Kidney epithelial cell (primary cell): Measurements from ENCODE around the gene SMC3. TPM values are rescaled to one million over a fixed set of nuclear protein-coding genes. Genes with fewer than 3 reads are reported as not detected.

Experiments
- DNase-seq: peaks from one replicate; pipeline ENCODE4 v3.0.0-alpha.2; 2010; ENCODE audit warnings: low read depth
- H3K27me3 ChIP-seq: 2 replicates; pipeline ENCODE4 v1.6.0; 2011; ENCODE audit warnings: low read length; ENCODE audit not compliant: control insufficient read depth, insufficient read depth
- H3K36me3 ChIP-seq: 2 replicates; pipeline ENCODE4 v1.5.1; 2011; ENCODE audit warnings: low read length; ENCODE audit not compliant: control insufficient read depth, insufficient read depth
- H3K4me3 ChIP-seq: 2 replicates; pipeline ENCODE4 v1.5.1; 2011; ENCODE audit warnings: low read depth, mild to moderate bottlenecking, control low read depth, low read length
- total RNA-seq: library from RNA; depleted of rRNA; stranded (reverse); fragments of >200 nt; gene quantifications from 2 replicates; pipeline ENCODE4 v1.2.3, GENCODE V29; 2015
- TF ChIP-seq, protein P1 (sequence below): IDR thresholded peaks from 2 replicates; pipeline ENCODE4 v1.5.1; 2011; ENCODE audit warnings: mild to moderate bottlenecking, moderate library complexity, low read length, control low read depth, inconsistent platforms; ENCODE audit not compliant: insufficient read depth, poor library complexity, severe bottlenecking

The SMC3 gene
- total RNA-seq, 1 donor from 2014 or later: 35.3 TPM

DNA sequence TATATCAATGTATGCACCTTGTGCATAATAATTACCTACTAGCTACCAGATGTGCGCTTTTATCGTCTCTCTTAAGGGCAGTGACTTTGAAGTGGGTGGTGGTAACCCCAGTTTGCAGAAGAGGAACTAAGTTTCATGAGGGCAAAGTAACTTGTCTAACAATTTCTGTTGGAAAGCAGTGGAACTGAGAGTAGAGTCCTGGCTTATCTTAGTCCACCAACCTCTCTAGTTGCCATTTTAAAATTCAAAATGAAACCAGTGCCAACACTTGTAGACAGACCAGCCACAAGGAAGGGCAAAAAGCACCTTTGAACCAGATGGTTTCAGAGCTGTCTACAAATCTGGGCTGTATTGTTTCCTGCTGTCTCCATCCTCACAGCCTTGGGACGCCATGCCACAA is 44.6 kb downstream of the SMC3 start:
- no peak for DNase-seq
- TF ChIP-seq, protein P1, sequence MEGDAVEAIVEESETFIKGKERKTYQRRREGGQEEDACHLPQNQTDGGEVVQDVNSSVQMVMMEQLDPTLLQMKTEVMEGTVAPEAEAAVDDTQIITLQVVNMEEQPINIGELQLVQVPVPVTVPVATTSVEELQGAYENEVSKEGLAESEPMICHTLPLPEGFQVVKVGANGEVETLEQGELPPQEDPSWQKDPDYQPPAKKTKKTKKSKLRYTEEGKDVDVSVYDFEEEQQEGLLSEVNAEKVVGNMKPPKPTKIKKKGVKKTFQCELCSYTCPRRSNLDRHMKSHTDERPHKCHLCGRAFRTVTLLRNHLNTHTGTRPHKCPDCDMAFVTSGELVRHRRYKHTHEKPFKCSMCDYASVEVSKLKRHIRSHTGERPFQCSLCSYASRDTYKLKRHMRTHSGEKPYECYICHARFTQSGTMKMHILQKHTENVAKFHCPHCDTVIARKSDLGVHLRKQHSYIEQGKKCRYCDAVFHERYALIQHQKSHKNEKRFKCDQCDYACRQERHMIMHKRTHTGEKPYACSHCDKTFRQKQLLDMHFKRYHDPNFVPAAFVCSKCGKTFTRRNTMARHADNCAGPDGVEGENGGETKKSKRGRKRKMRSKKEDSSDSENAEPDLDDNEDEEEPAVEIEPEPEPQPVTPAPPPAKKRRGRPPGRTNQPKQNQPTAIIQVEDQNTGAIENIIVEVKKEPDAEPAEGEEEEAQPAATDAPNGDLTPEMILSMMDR: no peak

DNA sequence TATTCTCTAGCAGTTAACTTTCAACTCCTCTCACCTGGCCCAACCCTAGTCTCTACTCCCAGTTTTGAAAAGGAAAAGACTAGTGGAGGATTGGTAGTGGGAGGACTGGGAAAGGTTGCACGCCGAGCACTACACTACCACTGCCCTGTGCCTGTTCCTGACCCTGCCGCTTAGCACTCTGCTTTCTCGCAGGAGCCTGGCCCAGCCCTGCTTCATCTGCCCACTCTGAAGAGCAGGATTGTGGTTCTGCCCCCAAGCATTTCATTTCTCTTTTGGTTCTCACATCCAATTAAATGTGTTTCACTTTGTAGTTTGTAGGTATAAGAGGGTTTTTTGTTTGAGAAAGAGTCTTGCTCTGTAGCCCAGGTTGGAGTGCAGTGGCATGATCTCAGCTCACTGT is 45.1 kb downstream of the SMC3 start:
- TF ChIP-seq, protein P1: no peak
- H3K4me3 ChIP-seq: no peak overlapping the region
- no peaks in the 10 kb centered on the region for H3K36me3 ChIP-seq
- H3K27me3 ChIP-seq: no peaks in the 10 kb centered on the region
- DNase-seq: no peak

More for the DNA sequence above, 44.6 kb downstream of the SMC3 start:
- H3K36me3 ChIP-seq: no peaks in the 10 kb centered on the region
- H3K4me3 ChIP-seq: no peak overlapping the region
- no peaks in the 10 kb centered on the region for H3K27me3 ChIP-seq

DNA sequence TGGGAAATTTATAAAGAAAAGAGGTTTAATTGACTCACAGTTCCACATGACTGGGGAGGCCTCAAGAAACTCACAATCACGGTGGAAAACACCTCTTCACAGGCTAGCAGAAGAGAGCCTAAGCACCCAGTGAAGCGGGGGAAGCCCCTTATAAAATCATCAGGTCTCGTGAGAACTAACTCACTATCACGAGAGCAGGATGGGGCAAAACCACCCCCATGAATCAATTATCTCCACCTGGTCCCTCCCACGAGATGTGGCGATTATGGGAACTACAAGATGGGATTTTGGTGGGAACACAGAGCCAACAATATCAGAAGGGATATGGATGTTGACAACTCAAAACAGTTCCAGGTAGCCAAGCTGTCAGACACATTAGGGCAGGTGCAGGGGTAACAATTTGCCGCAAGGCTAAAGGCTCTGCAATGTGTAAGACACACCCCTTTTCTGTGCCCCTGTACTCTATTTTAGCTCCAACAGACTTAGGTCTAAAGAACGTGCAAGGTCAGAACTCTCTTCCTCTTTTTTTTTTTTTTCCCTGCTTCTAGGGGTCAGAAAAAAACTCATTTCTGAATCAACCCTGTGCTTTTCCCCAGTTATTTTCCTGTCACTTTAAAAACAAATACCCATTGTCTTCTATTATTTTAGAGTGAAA is 46.0 kb downstream of the SMC3 start:
- Histone ChIP-seq H3K27me3 (no peaks in the 10 kb centered on the region), H3K36me3 (no peaks in the 10 kb centered on the region), H3K4me3 (no peak overlapping the region)
- DNase-seq: no peak
- TF ChIP-seq, protein P1: no peak

DNA sequence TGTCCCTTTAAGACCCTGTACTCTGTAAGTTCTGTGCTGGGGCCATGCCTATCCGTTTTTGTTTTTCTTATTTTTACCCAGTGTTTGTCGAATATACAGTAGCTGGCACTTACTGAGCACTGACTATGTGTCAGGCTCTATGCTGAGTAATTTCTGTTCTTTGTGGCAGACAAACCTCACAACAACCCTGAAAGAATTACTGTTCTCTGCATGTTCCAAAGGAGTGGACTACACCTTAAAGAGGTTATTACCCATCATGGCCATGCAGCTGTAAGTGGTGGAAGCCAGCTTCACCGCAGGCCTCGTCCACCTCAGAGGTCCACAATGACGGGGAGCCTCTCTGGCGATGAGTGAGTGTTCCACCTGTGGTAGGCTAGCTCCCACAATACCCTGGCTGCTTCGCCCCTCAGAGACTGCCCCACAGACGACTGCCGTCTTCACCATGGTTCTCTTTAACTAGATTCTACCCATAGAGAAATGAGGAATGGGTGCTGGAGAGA is 46.6 kb downstream of the SMC3 start:
- H3K27me3 ChIP-seq: no peaks in the 10 kb centered on the region
- DNase-seq: no peak
- H3K36me3 ChIP-seq: no peaks in the 10 kb centered on the region
- no peak overlapping the region for H3K4me3 ChIP-seq
- TF ChIP-seq, protein P1: no peak

DNA sequence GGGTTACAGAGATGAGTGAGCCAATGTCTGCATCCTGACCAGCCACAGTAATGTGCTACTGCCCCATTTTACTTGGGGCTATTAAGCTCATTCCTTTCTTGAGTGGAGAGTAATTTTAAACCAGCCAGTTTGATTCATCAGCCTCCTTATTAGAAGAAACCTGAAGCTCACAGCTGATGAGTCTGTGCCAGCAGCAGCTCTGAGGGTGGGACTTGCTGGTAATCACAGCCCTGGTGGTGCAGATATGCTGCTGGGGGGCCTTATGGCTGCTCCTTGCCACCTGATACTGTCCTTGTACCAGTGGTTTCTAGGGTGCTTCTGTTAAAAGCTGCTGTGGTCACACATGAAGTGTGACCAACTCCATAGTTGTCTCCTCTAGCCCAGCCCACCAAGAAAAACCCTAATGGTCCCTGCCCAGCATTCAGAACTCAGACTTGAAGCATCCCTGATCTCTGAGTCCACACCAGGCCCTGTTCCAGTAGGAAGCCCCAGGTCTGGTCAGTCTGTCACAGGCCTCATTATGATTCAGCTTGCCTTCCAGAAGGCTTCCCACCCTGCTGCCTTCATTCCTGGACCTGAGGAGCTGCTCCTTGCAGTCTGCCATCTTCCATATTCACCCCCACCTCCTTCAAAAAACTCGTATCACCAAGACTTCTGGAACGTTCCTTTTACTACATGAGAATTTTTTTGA is 47.7 kb downstream of the SMC3 start:
- TF ChIP-seq, protein P1: no peak
- H3K27me3 ChIP-seq: no peaks in the 10 kb centered on the region
- no peaks in the 10 kb centered on the region for H3K36me3 ChIP-seq
- DNase-seq: no peak
- H3K4me3 ChIP-seq: no peak overlapping the region
